Gastroesophageal sphincter (tissue), 3 donors: ENCODE data around the gene MISP3.

Experiments
- POLR2A ChIP-seq, 2 donors: fragments of 450-650 bp; IDR thresholded peaks; one replicate each; pipeline ENCODE4 v1.6.1; 2017; ENCODE audit warnings: antibody characterized with exemption in 2 of 2, mild to moderate bottlenecking in 2 of 2, moderate library complexity in 1 of 2
- POLR2AphosphoS5 ChIP-seq: sonication (generic); formaldehyde crosslinking; IDR thresholded peaks from one replicate; pipeline ENCODE4 v1.6.1; 2017; ENCODE audit warnings: antibody characterized with exemption
- TF ChIP-seq, protein P1 (sequence below), 4 experiments: fragments of 200-600 bp in 2 of 4; fragments of 450-650 bp in 2 of 4; sonication (generic) in 1 of 4; IDR thresholded peaks; one replicate each; pipeline ENCODE4 v1.5.1; 2017 to 2019; ENCODE audit warnings: antibody characterized with exemption in 4 of 4, mild to moderate bottlenecking in 2 of 4, moderate library complexity in 2 of 4

DNA sequence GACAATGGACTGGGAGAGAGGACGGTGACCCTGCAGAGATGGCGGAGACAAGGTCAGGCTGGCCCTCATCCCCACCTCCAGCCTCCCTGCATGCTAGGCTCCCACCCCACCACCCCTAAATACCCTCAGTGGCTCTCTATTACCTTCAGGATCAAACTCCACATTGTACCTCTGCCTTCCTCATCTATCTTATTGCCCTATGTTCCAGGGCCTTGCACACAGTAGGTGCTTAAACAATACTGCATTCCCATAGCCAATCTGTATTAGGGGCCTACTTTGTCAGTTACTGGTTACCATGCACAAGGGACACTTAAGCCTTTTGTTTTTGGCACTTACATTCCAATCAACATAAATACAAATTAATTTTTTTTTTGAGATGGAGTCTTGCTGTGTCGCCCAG is 17.2 kb upstream of the MISP3 start:
- TF ChIP-seq, protein P1, sequence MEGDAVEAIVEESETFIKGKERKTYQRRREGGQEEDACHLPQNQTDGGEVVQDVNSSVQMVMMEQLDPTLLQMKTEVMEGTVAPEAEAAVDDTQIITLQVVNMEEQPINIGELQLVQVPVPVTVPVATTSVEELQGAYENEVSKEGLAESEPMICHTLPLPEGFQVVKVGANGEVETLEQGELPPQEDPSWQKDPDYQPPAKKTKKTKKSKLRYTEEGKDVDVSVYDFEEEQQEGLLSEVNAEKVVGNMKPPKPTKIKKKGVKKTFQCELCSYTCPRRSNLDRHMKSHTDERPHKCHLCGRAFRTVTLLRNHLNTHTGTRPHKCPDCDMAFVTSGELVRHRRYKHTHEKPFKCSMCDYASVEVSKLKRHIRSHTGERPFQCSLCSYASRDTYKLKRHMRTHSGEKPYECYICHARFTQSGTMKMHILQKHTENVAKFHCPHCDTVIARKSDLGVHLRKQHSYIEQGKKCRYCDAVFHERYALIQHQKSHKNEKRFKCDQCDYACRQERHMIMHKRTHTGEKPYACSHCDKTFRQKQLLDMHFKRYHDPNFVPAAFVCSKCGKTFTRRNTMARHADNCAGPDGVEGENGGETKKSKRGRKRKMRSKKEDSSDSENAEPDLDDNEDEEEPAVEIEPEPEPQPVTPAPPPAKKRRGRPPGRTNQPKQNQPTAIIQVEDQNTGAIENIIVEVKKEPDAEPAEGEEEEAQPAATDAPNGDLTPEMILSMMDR (IDR thresholded peaks at IDR 0.05) = no peak
- TF ChIP-seq POLR2A (IDR thresholded peaks at IDR 0.05) (no peak), POLR2AphosphoS5 (no peak)
